HEK293 (cell line): ENCODE measurements around the gene INPP5A.

ENCODE experiments used
- CTCF ChIA-PET: fragments of 350-600 bp; formaldehyde crosslinking; extraction: SDS; loops from one replicate; lab custom pipeline; 2021; ENCODE audit warnings: antibody characterized with exemption; lab: Yijun Ruan, JAX
- POLR2A ChIA-PET: fragments of 300-600 bp; formaldehyde crosslinking; extraction: SDS; loops from one replicate; lab custom pipeline; 2020; ENCODE audit warnings: antibody characterized with exemption, inconsistent platforms; lab: Yijun Ruan, JAX
- H3K27ac ChIP-seq: fragments of 200-500 bp; sonication (Bioruptor generic); 2 replicates; pipeline ENCODE4 v1.5.1; 2014; ENCODE audit warnings: low read depth, low read length, control low read depth, inconsistent platforms; ENCODE audit errors: extremely low read depth
- H3K36me3 ChIP-seq, 2 experiments: fragments of 200-500 bp in 1 of 2; sonication (Bioruptor generic) in 1 of 2; 1 replicate in 1 of 2; 2 replicates in 1 of 2; pipeline ENCODE4 v1.5.1; 2014 to 2017; ENCODE audit warnings: inconsistent platforms in 2 of 2, low read length in 2 of 2; ENCODE audit not compliant: control insufficient read depth in 2 of 2, insufficient read depth in 1 of 2
- H3K4me1 ChIP-seq: fragments of 200-500 bp; sonication (Bioruptor generic); 2 replicates; pipeline ENCODE4 v1.5.1; 2014; ENCODE audit warnings: mild to moderate bottlenecking, low read length, inconsistent platforms; ENCODE audit not compliant: control insufficient read depth, insufficient read depth
- H3K4me3 ChIP-seq: 2 replicates; pipeline ENCODE4 v1.5.1; 2011; ENCODE audit warnings: low read depth, mild to moderate bottlenecking, control low read depth, low read length, moderate library complexity
- H3K9me3 ChIP-seq: fragments of 200-500 bp; sonication (Bioruptor generic); 2 replicates; pipeline ENCODE4 v1.5.1; 2014; ENCODE audit warnings: low read depth, low read length, inconsistent platforms; ENCODE audit not compliant: control insufficient read depth, insufficient read depth
- AEBP2 ChIP-seq: fragments of 450-650 bp; formaldehyde crosslinking; IDR thresholded peaks from 2 replicates; pipeline ENCODE4 v1.5.1; 2016; ENCODE audit warnings: missing biosample characterization, missing genetic modification characterization, borderline replicate concordance
- BCL6B ChIP-seq: fragments of 450-650 bp; formaldehyde crosslinking; IDR thresholded peaks from 2 replicates; pipeline ENCODE4 v1.5.1; 2017; ENCODE audit warnings: missing biosample characterization, missing genetic modification characterization
- CTCF ChIP-seq: fragments of 450-650 bp; formaldehyde crosslinking; IDR thresholded peaks from 2 replicates; pipeline ENCODE4 v1.5.1; 2016; ENCODE audit warnings: missing biosample characterization, missing genetic modification characterization
- EGR2 ChIP-seq: fragments of 450-650 bp; formaldehyde crosslinking; IDR thresholded peaks from 2 replicates; pipeline ENCODE4 v1.5.1; 2016; ENCODE audit warnings: low read depth, missing biosample characterization, missing genetic modification characterization
- GLIS2 ChIP-seq: fragments of 450-650 bp; formaldehyde crosslinking; IDR thresholded peaks from 2 replicates; pipeline ENCODE4 v1.5.1; 2016; ENCODE audit warnings: missing biosample characterization, missing genetic modification characterization
- INSM2 ChIP-seq: fragments of 450-650 bp; formaldehyde crosslinking; IDR thresholded peaks from 2 replicates; pipeline ENCODE4 v1.5.1; 2016; ENCODE audit warnings: missing biosample characterization, missing genetic modification characterization
- SCRT1 ChIP-seq: fragments of 450-650 bp; formaldehyde crosslinking; IDR thresholded peaks from 2 replicates; pipeline ENCODE4 v1.5.1; 2016; ENCODE audit warnings: missing biosample characterization, missing genetic modification characterization, borderline replicate concordance
- TRIM28 ChIP-seq: IDR thresholded peaks from 2 replicates; pipeline ENCODE4 v1.6.1; 2011; ENCODE audit warnings: low read length, control low read depth, borderline replicate concordance
- ZBTB1 ChIP-seq: fragments of 450-650 bp; formaldehyde crosslinking; IDR thresholded peaks from 2 replicates; pipeline ENCODE4 v1.5.1; 2016; ENCODE audit warnings: missing biosample characterization, missing genetic modification characterization
- ZBTB8A ChIP-seq: fragments of 450-650 bp; formaldehyde crosslinking; IDR thresholded peaks from 2 replicates; pipeline ENCODE4 v1.5.1; 2016; ENCODE audit warnings: missing biosample characterization, missing genetic modification characterization
- ZFHX2 ChIP-seq: fragments of 450-650 bp; formaldehyde crosslinking; conservative IDR thresholded peaks from 2 replicates; pipeline ENCODE4 v1.5.1; 2016; ENCODE audit warnings: missing biosample characterization, missing genetic modification characterization
- ZFP37 ChIP-seq: fragments of 450-650 bp; formaldehyde crosslinking; IDR thresholded peaks from 2 replicates; pipeline ENCODE4 v1.5.1; 2016; ENCODE audit warnings: missing biosample characterization, missing genetic modification characterization
- ZNF114 ChIP-seq: fragments of 450-650 bp; formaldehyde crosslinking; IDR thresholded peaks from 2 replicates; pipeline ENCODE4 v1.5.0; 2017; ENCODE audit warnings: missing biosample characterization, missing genetic modification characterization
- ZNF2 ChIP-seq: fragments of 450-650 bp; formaldehyde crosslinking; IDR thresholded peaks from 2 replicates; pipeline ENCODE4 v1.5.1; 2016; ENCODE audit warnings: missing biosample characterization, missing genetic modification characterization
- ZNF350 ChIP-seq: fragments of 450-650 bp; formaldehyde crosslinking; IDR thresholded peaks from 2 replicates; pipeline ENCODE4 v1.5.0; 2017; ENCODE audit warnings: missing biosample characterization, mild to moderate bottlenecking, missing genetic modification characterization
- ZNF354C ChIP-seq: fragments of 450-650 bp; formaldehyde crosslinking; IDR thresholded peaks from 2 replicates; pipeline ENCODE4 v1.5.1; 2016; ENCODE audit warnings: missing biosample characterization, missing genetic modification characterization, low read depth, borderline replicate concordance
- ZNF362 ChIP-seq: fragments of 450-650 bp; formaldehyde crosslinking; IDR thresholded peaks from 2 replicates; pipeline ENCODE4 v1.5.1; 2016; ENCODE audit warnings: missing biosample characterization, missing genetic modification characterization
- ZNF366 ChIP-seq: fragments of 450-650 bp; formaldehyde crosslinking; conservative IDR thresholded peaks from 2 replicates; pipeline ENCODE4 v1.5.1; 2016; ENCODE audit warnings: missing biosample characterization, missing genetic modification characterization
- ZNF488 ChIP-seq: fragments of 450-650 bp; formaldehyde crosslinking; IDR thresholded peaks from 2 replicates; pipeline ENCODE4 v1.5.1; 2016; ENCODE audit warnings: missing biosample characterization, missing genetic modification characterization
- ZNF654 ChIP-seq: fragments of 450-650 bp; formaldehyde crosslinking; IDR thresholded peaks from 2 replicates; pipeline ENCODE4 v1.5.1; 2016; ENCODE audit warnings: low read depth, missing biosample characterization, missing genetic modification characterization
- ZSCAN4 ChIP-seq: fragments of 450-650 bp; formaldehyde crosslinking; IDR thresholded peaks from 2 replicates; pipeline ENCODE4 v1.5.1; 2017; ENCODE audit warnings: missing biosample characterization, missing genetic modification characterization

INPP5A gene

GRCh38 chr10:132636358-132636757, 98.8 kb downstream of the INPP5A start (continued):
- TF ChIP-seq INSM2 (tag by site-specific recombination), result no peak

- POLR2A ChIA-PET, result no interaction called here
- Histone ChIP-seq H3K9me3 (no peaks in the 10 kb centered on the region), H3K4me1 (no peaks in the 10 kb centered on the region), H3K27ac (no peak overlapping the region), H3K4me3 (no peak overlapping the region), H3K36me3 (no peaks in the 10 kb centered on the region)
- TF ChIP-seq INSM2 (tag by site-specific recombination), result no peak
- no peak for TF ChIP-seq BCL6B (tag by site-specific recombination)
- peak; percentile 62; the same call in 1 of the 2 replicates for TF ChIP-seq ZNF2 (tag by site-specific recombination)
- TF ChIP-seq ZNF354C, result no peak
- peak; percentile 37; the same call in 1 of the 2 replicates for TF ChIP-seq ZBTB8A (tag by site-specific recombination)
- no peak for TF ChIP-seq ZNF488 (tag by site-specific recombination)
- no peak for TF ChIP-seq ZNF114 (tag by site-specific recombination)
- TF ChIP-seq ZNF362 (tag by site-specific recombination), result 0 out of 2 replicates have a peak, but pooled peaks have one; percentile 61
- TF ChIP-seq ZNF654 (tag by site-specific recombination), result peak; percentile 96
- TF ChIP-seq TRIM28, result peak; percentile 78; the same call in 1 of the 2 replicates
- TF ChIP-seq ZFHX2 (tag by site-specific recombination), result peak; percentile 48; the same call in 1 of the 2 replicates
- TF ChIP-seq CTCF, result peak; percentile 77
- TF ChIP-seq EGR2, result no peak
- CTCF ChIA-PET, result interaction anchor here (1.0 to 2.1 kb wide), 5 partner anchors 17 to 184 kb away, joined by 3 to 16 read pairs (median 5); no protein-coding TSS in a partner anchor
Measured at GRCh38 chr10:132637477-132638129, 100.0 kb downstream of the INPP5A start.

- no peak for TF ChIP-seq ZNF366 (tag by site-specific recombination)
- no peak for TF ChIP-seq ZFP37
- TF ChIP-seq ZBTB1 (tag by site-specific recombination), result no peak
- no peak for TF ChIP-seq AEBP2 (tag by site-specific recombination)
- no peak for TF ChIP-seq ZNF350 (tag by site-specific recombination)
- no peak for TF ChIP-seq GLIS2 (tag by site-specific recombination)
- TF ChIP-seq SCRT1 (tag by site-specific recombination), result no peak
- TF ChIP-seq ZSCAN4, result no peak
- CTCF ChIA-PET, result interaction anchor here (0.6 to 1.6 kb wide), 7 partner anchors 9 to 184 kb away, joined by 3 to 7 read pairs (median 3); no protein-coding TSS in a partner anchor
- Histone ChIP-seq H3K4me1 (no peaks in the 10 kb centered on the region), H3K27ac (no peak overlapping the region), H3K36me3 (no peaks in the 10 kb centered on the region), H3K9me3 (no peaks in the 10 kb centered on the region), H3K4me3 (no peak overlapping the region)
- POLR2A ChIA-PET, result no interaction called here
Measured at GRCh38 chr10:132638130-132638515, 100.5 kb downstream of the INPP5A start.
